ENCODE results near the gene PLCD3.
A peak's percentile ranks its signal among the peaks of the same experiment; 100 is the strongest.

- no peak for TF ChIP-seq CTCF (IDR thresholded peaks at IDR 0.05; ENCODE audit: insufficient read depth, low read length)
- peak; percentile 59 for TF ChIP-seq POLR2AphosphoS5 (IDR thresholded peaks at IDR 0.05; ENCODE audit: low read depth)
Observed at GRCh38 chr17:45077643-45078042, 54.7 kb downstream of the PLCD3 start.
